NCI-H1092 treated with DMSO at 0.1 percent for 48 hours (cell line): ENCODE measurements around the gene IFRD1.

Experiments
- DNase-seq: peaks from one replicate; lab custom pipeline; 2025; lab: John Stamatoyannopoulos, UW

The IFRD1 gene, protein sequence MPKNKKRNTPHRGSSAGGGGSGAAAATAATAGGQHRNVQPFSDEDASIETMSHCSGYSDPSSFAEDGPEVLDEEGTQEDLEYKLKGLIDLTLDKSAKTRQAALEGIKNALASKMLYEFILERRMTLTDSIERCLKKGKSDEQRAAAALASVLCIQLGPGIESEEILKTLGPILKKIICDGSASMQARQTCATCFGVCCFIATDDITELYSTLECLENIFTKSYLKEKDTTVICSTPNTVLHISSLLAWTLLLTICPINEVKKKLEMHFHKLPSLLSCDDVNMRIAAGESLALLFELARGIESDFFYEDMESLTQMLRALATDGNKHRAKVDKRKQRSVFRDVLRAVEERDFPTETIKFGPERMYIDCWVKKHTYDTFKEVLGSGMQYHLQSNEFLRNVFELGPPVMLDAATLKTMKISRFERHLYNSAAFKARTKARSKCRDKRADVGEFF

DNA sequence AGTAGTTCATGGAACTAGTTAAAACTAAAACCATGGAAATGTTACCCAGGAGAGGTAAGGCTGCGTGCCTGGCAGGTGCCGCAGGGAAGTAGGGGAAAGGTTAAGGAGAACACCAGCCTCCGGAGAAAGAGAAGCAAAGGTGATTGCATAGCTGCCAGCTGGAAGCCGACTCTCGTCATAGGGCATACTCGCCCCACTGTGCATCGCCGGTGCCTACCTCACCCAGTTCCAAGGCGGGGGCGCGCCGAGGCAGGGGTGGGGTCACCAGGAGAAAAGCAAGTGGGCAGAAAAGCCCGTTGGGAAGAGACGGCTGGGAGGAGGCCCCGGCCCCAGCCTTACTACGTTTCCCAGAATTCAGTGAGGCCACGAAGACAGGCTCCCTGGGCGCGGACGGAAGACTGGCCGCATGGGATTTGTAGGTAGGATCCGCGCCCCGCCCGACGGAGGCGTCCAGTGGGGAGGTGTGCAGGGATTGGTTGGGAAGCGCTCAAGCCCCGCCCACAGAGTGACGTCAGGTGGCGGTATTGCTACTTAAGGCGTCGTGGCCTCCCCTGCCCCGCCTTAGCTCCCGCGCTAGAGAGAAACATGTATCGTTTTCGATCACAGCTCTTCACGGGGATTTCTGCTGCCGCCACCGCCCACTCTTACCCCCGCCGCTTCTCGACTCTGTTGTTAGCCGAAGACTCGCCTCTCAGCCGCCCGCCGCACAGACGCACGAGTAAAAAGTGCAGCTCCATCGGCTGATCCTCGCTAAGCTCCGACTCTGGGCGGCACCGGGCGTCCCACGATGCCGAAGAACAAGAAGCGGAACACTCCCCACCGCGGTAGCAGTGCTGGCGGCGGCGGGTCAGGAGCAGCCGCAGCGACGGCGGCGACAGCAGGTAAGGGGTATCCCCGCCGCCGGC is at the start of gene IFRD1:
Gene IFRD1, plus strand, starts transcription at position 559 of the 905 bp plus-strand sequence. Its CDS starts 229 bp downstream, at position 788.
- peak; percentile 99 for DNase-seq

DNA sequence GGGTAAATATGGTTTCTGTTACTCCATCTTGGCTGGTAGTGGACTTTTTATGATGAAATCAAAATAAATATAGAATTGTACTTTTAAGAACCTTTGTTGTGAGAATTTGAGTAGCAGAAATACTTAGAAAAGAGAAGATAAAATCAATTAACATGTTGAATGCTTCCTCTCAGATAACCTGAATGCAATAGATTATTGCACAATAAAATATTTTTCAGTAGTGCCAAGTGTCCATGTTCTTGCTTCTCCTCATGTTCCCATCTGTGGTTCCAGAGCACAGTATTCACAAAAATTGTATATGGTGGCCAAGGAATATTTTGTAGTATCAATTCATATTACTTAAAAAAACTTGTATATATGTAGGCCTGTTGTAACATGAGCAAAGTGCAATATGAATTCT is 45.9 kb upstream of the IFRD1 start:
- no peak for DNase-seq

- DNase-seq = no peak
These were observed 45.0 kb upstream of the IFRD1 start for GRCh38 chr7:112405286-112405685.

GRCh38 chr7:112407261-112407660 is 43.0 kb upstream of the IFRD1 start:
- no peak for DNase-seq

GRCh38 chr7:112410092-112410491 is 40.2 kb upstream of the IFRD1 start:
- DNase-seq = no peak

DNA sequence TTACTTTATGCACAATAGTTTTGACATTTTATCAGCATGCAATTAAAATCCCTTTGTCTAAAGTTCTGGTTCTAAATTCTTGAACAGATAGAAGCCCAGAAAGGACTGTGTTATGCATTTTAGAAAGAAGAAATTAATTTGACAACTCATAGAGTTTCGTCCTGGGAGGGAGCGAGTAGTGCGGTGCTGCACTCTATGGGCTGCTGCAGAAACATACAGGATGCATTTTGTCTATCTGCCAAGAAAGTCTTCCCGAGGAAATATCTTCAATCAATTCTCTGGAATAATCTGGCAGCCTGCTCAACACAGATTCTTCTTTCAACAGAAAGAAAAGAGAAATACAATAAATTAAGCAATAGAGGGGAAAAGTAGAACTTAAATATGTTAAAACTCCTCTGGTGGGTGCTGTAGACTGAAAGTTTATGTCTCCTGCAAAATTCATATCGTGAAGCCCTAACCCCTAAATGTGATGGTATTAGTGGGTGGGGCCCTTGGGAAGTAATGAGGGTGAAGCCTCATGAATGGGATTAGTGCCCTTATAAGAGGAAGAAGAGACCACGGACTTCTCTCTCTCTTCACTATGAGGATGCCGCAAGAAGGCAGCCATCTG is 39.0 kb upstream of the IFRD1 start:
- DNase-seq = peak; percentile 37

GRCh38 chr7:112414855-112415490 is 35.3 kb upstream of the IFRD1 start:
- peak; percentile 71 for DNase-seq

GRCh38 chr7:112416127-112416526 is 34.1 kb upstream of the IFRD1 start:
- no peak for DNase-seq

DNA sequence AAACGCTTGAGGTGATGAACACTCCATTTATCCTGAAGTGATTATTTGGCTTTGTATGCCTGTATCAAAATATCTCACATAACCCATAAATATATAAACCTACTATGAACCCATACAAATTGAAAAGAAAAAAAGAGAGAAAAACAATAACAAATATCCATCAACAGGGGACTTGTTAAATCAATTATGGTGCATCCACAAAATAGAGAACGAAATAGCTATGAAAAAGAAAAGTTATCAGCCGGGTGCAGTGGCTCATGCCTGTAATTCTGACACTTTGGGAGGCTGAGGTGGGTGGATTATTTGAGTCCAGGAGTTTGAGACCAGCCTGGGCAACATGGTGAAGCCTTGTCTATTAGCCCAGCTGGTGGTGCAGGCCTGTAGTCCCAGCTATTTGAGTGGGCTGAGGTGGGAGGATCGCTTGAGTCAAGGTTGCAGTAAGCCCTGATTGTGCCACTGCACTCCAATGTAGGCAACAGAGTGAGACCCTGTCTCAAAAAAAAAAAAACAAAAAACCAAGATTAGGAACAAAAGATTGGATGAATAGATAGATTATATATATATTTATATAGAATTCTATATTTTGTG is 30.6 kb upstream of the IFRD1 start:
- no peak for DNase-seq

DNA sequence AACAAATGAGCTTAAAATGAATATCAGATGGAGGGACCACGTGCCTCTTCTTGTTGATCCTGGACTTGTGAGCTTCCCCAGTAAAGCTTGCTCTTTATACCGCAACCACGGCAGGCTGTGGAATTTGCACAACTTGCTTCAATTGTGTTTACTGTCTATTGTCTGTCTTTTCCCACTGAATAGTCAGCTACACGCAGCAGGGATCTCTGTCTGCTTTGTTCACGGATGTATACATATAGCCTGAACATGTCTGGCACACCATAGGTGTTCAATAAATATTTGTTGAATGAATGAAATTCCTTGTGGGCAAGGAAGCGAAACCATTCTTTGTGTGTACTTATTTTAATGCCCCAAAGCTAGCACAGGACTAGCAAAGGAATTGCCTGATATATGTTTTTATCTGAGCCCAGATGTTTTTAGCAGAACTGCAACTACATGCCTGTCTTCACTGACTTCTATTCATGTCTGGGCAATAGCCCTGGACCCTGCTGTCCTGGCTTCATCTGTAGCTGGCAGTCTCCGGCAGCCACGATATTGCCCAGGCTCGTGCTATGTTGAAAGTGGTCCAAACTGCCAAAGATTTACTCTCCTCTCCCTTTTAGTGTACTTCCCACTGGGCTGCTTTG is 29.9 kb upstream of the IFRD1 start:
- no peak for DNase-seq

DNA sequence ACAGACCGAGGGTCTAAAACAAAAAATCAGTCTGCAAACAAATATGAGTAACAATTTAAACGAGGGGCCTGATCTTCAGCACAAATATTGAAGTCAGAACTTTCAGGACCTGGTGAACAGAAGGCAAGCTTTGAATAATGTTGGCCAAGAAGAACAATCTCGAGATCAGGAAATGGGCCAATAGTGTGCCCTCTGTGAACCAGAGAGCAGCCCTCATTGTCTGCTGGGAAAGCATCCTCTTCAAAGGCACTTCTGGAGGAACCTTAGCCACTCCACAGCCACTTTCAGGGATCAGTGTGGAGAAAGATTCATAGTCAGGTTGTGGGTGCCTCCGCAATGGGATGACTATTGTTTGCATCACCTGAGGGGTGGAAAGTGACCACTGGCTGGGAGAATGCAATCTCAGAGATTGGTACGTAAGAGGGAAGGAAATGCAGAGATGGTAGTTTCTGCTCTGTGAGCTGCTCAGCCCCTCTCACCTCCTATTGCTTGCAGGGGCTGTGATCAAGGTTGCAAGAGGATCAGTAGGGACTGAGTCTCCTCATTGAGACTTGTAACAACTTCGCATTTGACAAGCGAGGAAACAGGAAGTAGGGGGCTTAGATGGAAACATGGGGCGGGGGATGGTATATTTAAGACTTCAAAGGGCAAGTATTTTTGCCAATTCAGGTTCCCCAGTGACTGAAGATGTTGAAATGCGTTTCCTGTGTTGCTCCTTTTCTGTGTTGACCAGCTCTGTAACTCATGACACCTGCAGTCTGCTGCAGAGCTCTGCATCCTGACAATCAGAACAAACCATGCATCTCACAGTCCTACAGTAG is 28.4 kb upstream of the IFRD1 start:
- no peak for DNase-seq

- no peak for DNase-seq
These were observed 27.3 kb upstream of the IFRD1 start for GRCh38 chr7:112422842-112423496.

DNA sequence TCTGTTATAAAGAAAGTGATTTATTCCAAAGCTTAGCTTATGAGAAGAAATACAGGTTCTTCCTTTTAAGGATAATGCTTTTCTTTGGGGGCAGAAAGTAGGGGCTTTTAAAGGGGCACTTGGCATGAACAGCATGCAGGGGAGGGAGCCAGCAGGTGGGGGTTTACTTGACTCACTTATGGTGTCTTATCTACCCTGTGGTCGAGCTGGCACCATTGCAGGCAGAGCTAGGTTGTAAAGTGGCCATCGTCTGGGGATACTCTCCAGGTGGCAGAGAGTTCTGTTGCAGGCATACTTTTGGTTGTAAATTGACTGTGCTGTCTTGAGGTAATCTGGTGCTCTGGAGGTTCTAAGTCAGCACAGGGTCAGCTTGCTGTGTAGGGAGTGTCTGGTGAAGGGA is 26.3 kb upstream of the IFRD1 start:
- DNase-seq = no peak

GRCh38 chr7:112427984-112428383 is 22.3 kb upstream of the IFRD1 start:
- no peak for DNase-seq

GRCh38 chr7:112428715-112429114 is 21.5 kb upstream of the IFRD1 start:
- no peak for DNase-seq

- no peak for DNase-seq
These were observed 19.6 kb upstream of the IFRD1 start for GRCh38 chr7:112430649-112431048.

GRCh38 chr7:112431803-112432202 is 18.5 kb upstream of the IFRD1 start:
- DNase-seq = no peak

- no peak for DNase-seq
These were observed 17.0 kb upstream of the IFRD1 start for GRCh38 chr7:112433289-112433688.

- DNase-seq = no peak
These were observed 13.2 kb upstream of the IFRD1 start for GRCh38 chr7:112437072-112437471.

DNA sequence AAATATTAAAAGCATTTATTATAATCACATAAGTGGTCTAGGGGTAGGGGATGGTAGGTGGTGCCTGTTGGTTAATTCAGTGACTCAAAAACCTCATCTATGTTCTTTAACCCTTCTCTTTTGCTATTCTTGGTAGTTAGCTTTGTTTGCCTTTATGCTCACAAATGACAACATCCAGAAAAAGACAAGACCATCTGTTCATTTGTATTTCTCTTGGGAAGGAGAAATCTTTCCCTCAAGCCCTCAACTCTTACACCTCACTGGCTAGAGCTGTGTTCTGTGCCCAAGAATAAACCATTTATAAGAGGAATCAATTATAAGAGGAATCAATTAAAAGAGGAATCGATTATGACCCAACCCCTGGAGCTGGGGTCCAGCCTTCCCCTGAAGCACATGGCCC is 10.8 kb upstream of the IFRD1 start:
- DNase-seq = no peak
